ENCODE measurements around the gene TGFBRAP1. TPM values are rescaled to one million over a fixed set of nuclear protein-coding genes. Genes with fewer than 3 reads are reported as not detected.

TGFBRAP1 gene
- total RNA-seq, 1 experiment from 2014 or later: 26.5 TPM

DNA sequence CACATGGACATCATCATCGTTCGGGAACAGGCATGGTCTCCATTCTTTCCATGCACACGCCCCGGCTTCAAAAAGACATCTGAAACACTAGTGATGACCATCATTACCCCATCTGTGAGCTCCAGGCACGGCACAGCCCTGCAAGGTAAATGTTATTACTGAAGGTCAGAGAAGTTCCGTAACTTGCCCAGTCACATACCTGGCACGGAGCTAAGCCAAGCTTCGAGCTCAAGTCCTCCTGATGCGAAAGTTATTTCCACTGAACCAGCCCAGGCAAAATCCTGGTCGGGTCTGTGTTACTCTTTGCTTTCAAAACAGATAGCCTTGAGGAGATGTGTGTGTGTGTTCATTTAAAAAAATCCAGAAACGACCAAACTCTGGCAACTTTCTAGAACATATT, 46.5 kb upstream of the TGFBRAP1 start:
- no TSS peak for BruUV-seq (replicated peaks)
- peaks cover 44% of the 10 kb centered on the region for H3K4me1 ChIP-seq (ENCODE audit: insufficient read depth, low read length)
- H3K4me3 ChIP-seq (ENCODE audit: low read length): no peak overlapping the region
- intact Hi-C loops (cut with micrococcal nuclease): no loop called here
- ChIA-PET POLR2A (ENCODE audit: unreplicated experiment) (no interaction called here), CTCF (no interaction called here)
- no peaks in the 10 kb centered on the region for H3K9me2 ChIP-seq (replicated peaks; ENCODE audit: low read length)
- H3K36me3 ChIP-seq (ENCODE audit: low read depth, low read length): peaks cover 61% of the 10 kb centered on the region
- no peak overlapping the region for H3K4me2 ChIP-seq (ENCODE audit: low read length)
- H3K9me3 ChIP-seq (ENCODE audit: low read length): no peaks in the 10 kb centered on the region
- peaks cover 75% of the 10 kb centered on the region for H3K79me2 ChIP-seq (ENCODE audit: low read length)
- no peak overlapping the region for H2AFZ ChIP-seq (ENCODE audit: low read length)
- no peak for DNase-seq
- no peak overlapping the region for H3K9ac ChIP-seq (ENCODE audit: low read length)
- ATAC-seq: no peak
- H4K20me1 ChIP-seq (ENCODE audit: low read length): 0 out of 2 replicates have a peak, but pooled peaks cover 11% of the 10 kb centered on the region
- peak overlapping the region; percentile 30 for H3K27ac ChIP-seq (ENCODE audit: low read length)
- TF ChIP-seq EZH2phosphoT487 (IDR thresholded peaks at IDR 0.05; ENCODE audit: borderline replicate concordance, low read length): no peak
- TF ChIP-seq, protein P1, sequence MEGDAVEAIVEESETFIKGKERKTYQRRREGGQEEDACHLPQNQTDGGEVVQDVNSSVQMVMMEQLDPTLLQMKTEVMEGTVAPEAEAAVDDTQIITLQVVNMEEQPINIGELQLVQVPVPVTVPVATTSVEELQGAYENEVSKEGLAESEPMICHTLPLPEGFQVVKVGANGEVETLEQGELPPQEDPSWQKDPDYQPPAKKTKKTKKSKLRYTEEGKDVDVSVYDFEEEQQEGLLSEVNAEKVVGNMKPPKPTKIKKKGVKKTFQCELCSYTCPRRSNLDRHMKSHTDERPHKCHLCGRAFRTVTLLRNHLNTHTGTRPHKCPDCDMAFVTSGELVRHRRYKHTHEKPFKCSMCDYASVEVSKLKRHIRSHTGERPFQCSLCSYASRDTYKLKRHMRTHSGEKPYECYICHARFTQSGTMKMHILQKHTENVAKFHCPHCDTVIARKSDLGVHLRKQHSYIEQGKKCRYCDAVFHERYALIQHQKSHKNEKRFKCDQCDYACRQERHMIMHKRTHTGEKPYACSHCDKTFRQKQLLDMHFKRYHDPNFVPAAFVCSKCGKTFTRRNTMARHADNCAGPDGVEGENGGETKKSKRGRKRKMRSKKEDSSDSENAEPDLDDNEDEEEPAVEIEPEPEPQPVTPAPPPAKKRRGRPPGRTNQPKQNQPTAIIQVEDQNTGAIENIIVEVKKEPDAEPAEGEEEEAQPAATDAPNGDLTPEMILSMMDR (conservative IDR thresholded peaks at IDR 0.05; ENCODE audit: low read depth, low read length): no peak
- TF ChIP-seq EZH2 (IDR thresholded peaks at IDR 0.05; ENCODE audit: low read length, unreplicated experiment): no peak
- no peaks in the 10 kb centered on the region for H3F3A ChIP-seq (ENCODE audit: low read length, unreplicated experiment)
- no peaks in the 10 kb centered on the region for H3K27me3 ChIP-seq (ENCODE audit: low read length)

DNA sequence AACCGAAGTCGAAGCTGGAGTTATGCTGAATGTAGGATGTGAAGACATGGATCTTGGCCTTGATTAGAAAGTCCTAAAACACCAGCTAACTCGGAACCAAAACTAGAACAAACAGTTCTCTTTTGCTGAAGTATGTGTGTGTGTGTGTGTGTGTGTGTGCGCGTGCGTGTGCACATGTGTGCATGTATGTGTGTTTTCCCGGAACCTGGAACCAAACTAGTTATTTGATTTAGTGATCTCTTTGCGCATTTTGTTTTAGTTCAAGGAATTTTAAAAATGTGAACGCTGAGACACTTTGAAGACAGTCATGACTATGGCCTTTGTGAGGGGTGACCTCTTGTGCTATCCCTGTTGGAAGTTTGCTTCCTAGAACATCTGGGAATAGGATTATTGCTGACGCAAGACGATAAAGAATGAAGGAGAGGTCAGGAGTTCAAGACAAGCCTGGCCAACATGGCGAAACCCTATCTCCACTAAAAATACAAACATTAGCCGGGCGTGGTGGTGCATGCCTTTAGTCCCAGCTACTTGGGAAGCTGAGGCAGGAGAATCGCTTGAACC, 45.5 kb upstream of the TGFBRAP1 start:
- Histone ChIP-seq H3K79me2 (ENCODE audit: low read length) (peaks cover 72% of the 10 kb centered on the region), H4K20me1 (ENCODE audit: low read length) (peaks cover 13% of the 10 kb centered on the region; the same call in 1 of the 2 replicates), H3K27ac (ENCODE audit: low read length) (no peak overlapping the region), H2AFZ (ENCODE audit: low read length) (no peak overlapping the region), H3K4me3 (ENCODE audit: low read length) (no peak overlapping the region), H3K9me3 (ENCODE audit: low read length) (no peaks in the 10 kb centered on the region), H3K9ac (ENCODE audit: low read length) (no peak overlapping the region), H3K27me3 (ENCODE audit: low read length) (no peaks in the 10 kb centered on the region), H3K4me1 (ENCODE audit: insufficient read depth, low read length) (peaks cover 44% of the 10 kb centered on the region), H3K9me2 (replicated peaks; ENCODE audit: low read length) (no peaks in the 10 kb centered on the region), H3K4me2 (ENCODE audit: low read length) (no peak overlapping the region), H3K36me3 (ENCODE audit: low read depth, low read length) (peaks cover 62% of the 10 kb centered on the region), H3F3A (ENCODE audit: low read length, unreplicated experiment) (no peaks in the 10 kb centered on the region)
- intact Hi-C loops (cut with micrococcal nuclease): no loop called here
- no TSS peak for BruUV-seq (replicated peaks)
- ChIA-PET CTCF (no interaction called here), POLR2A (ENCODE audit: unreplicated experiment) (no interaction called here)
- TF ChIP-seq, protein P1 (conservative IDR thresholded peaks at IDR 0.05; ENCODE audit: low read depth, low read length): no peak
- TF ChIP-seq EZH2phosphoT487 (IDR thresholded peaks at IDR 0.05; ENCODE audit: borderline replicate concordance, low read length) (no peak), EZH2 (IDR thresholded peaks at IDR 0.05; ENCODE audit: low read length, unreplicated experiment) (no peak)
- ATAC-seq (no peak), DNase-seq (no peak)

- Histone ChIP-seq H3K4me2 (ENCODE audit: low read length) (no peak overlapping the region), H3K27me3 (ENCODE audit: low read length) (no peaks in the 10 kb centered on the region)
- CTCF ChIA-PET: no interaction called here
These were observed 44.4 kb upstream of the TGFBRAP1 start for GRCh38 chr2:105373895-105374401.

More at GRCh38 chr2:105373895-105374401, 44.4 kb upstream of the TGFBRAP1 start:
- Histone ChIP-seq H3K9me3 (ENCODE audit: low read length) (no peaks in the 10 kb centered on the region), H3K4me1 (ENCODE audit: insufficient read depth, low read length) (peaks cover 39% of the 10 kb centered on the region), H2AFZ (ENCODE audit: low read length) (no peak overlapping the region), H4K20me1 (ENCODE audit: low read length) (peaks cover 13% of the 10 kb centered on the region; the same call in 1 of the 2 replicates), H3F3A (ENCODE audit: low read length, unreplicated experiment) (no peaks in the 10 kb centered on the region), H3K9me2 (replicated peaks; ENCODE audit: low read length) (no peaks in the 10 kb centered on the region), H3K9ac (ENCODE audit: low read length) (no peak overlapping the region), H3K27ac (ENCODE audit: low read length) (no peak overlapping the region), H3K36me3 (ENCODE audit: low read depth, low read length) (peaks cover 65% of the 10 kb centered on the region), H3K4me3 (ENCODE audit: low read length) (no peak overlapping the region), H3K79me2 (ENCODE audit: low read length) (peaks cover 68% of the 10 kb centered on the region)
- no peak for ATAC-seq
- no peak for TF ChIP-seq EZH2 (IDR thresholded peaks at IDR 0.05; ENCODE audit: low read length, unreplicated experiment)
- TF ChIP-seq, protein P1 (conservative IDR thresholded peaks at IDR 0.05; ENCODE audit: low read depth, low read length): no peak
- TF ChIP-seq EZH2phosphoT487 (IDR thresholded peaks at IDR 0.05; ENCODE audit: borderline replicate concordance, low read length): no peak
- BruUV-seq (replicated peaks): no TSS peak
- intact Hi-C loops (cut with micrococcal nuclease): no loop called here
- POLR2A ChIA-PET (ENCODE audit: unreplicated experiment): no interaction called here
- no peak for DNase-seq

Data from PC-3 (cell line).